ENCODE measurements around the gene IVD.

Gene IVD

DNA sequence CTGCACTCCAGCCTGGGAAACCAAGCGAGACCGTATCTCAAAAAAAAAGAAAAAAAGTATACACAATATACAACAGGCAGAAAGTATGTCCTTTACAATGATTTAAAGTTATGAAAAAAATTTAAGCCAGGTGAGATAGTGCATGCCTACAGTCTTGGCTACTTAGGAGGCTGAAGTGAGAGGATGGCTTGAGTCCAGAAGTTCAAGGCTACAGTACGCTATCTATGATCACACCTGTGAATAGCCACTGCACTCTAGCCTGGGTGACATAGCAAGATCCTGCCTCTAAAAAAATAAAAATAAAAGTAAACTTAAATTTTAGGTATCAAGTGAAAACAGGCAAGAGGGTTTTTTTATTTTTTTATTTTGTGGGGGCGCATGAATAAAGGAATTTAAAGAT lies 26.2 kb upstream of the IVD start:
- DNase-seq = no peak

DNA sequence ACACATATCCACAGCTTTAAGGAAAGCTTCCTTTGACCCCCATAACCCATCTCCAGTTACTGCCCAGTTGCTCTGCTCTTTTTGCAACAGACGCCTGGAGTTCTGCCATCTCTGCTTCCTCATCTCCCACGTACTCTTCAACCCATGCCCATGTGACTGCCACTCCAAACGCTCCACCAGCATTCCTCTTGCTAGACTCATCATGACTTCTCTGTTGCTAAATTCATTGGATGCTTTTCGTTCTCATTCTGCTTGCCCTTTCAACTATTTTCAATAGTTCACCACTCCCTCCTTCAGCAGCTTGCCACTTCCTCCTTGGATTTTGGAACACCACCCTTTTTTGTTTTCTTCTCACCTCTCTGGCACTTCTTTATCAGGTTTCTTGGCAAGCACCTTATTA lies 25.7 kb upstream of the IVD start:
- no peak for DNase-seq

GRCh38 chr15:40380636-40381035 lies 25.0 kb upstream of the IVD start:
- no peak for DNase-seq

DNA sequence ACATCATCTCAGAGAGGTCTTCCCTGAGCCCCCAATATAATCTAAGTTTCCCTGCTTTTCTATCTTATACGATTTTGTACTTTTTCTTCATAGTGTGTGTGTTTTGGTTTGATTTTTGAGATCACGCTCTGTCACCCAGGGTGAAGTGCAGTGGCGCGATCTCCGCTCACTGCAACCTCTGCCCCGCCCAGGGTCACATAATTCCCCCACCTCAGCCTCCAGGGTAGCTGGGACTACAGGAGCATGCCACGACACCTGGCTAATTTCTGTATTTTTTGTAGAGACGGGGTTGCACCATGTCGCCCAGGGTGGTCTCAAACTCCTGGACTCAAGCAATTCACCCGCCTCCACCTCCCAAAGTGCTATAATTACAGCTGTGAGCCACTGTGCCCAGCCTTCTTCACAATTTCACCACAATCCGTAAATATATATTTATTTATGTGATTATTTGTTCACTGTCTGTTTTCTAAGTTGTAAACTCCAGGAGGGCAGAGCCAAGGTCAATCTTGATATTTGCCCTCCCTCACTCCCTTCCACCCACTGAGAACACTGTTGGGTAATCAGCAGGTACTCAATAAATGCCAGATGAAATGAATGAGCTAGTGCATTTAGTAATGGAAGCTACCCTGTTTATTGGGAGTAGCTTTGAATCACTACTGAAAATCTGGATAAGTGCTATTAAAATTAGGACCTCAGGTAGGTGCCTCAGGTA lies 23.6 kb upstream of the IVD start:
- no peak for DNase-seq

GRCh38 chr15:40382580-40383456 lies 22.8 kb upstream of the IVD start, which contains the start of gene KNSTRN:
Gene KNSTRN, plus strand, starts transcription at chr15:40382721. Its CDS starts 115 bp downstream, at chr15:40382836.
- peak; percentile 94 to 95 for DNase-seq

DNA sequence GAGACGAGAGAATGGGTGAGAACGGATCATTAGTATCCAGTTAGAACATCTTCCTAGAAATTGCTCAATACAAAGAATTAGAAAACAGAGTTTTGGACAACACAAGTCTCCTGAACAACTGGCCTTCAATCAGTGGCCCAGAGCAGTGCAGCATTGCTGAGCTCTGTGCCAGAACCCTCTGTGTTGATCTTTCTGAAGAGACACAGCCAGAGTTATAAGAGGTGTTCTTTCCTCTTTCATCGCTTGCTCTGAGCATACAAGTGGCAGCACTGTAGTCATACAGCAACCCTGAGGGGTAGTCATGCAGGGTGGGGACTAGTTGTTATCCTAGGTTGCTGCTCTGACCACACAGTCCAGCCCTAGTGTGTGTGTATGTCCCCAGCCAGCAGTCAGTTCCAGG lies 19.1 kb upstream of the IVD start:
- DNase-seq = no peak

- no peak for DNase-seq
These were observed 16.4 kb upstream of the IVD start for GRCh38 chr15:40388941-40389823.

DNA sequence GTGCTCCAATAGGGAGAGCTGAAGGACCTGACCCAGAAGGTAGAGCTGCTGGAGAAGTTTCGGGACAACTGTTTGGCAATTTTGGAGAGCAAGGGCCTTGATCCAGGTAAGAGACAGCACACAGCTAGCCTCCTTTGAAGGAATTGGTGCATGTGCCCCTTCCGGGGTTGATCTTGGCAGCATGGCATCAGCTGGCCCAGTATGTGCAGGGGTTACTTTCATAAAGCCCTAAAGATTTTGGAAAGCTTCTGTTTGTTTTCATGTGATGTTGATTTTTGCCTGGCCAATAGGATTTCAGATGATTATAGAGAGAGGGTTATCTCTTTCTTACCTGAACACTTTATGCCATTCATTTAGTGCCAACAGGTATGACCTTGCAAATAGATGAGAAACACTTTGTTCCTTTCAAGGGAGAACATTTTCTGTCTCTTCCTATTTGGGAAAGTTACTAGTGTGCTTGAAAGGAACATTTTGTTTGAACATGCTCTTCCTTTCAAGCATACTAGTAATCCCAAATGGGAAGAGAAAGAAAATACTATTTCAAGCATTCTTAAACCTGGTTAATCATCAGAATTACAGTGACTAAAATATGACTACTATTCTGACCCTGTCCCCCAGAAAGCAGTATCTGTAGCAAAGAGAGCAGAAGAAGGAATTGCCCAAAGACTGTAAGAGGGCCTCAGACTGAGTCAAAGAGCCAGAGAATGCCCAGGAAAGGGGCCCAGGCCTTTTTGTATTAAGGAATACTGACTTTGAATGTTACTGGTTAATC lies 15.6 kb upstream of the IVD start:
- no peak for DNase-seq

DNA sequence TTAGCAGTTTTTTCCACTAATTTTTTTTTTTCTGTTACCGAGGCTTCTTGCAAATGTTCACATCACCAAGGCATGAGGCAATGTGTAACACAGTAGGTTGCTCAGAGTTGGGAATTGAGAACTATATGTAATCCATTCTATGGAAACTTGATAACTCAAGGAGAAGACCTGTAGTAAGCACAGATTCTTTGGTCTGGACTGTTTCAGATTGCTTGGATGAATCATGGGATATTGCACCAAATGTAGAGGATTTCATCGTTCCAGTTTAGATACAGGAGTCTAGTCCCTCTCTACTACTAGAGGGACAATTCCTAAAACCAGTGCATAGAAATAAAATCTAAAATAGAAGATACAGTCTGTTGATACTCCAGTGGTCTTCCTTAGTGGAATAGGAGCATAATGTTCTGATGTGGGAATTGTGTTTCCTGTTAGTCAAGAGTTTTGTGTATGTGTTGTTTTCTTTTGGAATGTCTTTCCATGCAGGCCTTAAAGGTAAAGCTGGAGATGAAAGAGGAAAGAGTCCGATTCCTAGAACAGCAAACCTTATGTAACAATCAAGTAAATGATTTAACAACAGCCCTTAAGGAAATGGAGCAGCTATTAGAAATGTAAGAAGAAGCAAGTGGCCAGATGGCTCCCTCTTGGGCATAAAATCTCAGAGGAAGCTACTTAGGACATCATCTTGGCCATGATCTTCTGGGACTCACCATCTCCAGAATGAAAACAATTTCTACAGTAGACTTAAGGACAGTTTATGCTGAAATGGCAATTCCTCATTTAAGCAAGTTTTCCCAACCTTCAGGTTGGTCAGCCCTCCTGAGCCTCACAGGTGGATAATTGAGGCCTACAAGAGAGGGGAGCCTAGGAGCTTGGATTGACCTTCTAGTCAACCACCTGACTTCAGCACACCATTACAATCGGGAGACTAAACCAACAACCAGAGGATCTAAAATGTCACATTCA lies 12.3 kb upstream of the IVD start:
- no peak for DNase-seq

DNA sequence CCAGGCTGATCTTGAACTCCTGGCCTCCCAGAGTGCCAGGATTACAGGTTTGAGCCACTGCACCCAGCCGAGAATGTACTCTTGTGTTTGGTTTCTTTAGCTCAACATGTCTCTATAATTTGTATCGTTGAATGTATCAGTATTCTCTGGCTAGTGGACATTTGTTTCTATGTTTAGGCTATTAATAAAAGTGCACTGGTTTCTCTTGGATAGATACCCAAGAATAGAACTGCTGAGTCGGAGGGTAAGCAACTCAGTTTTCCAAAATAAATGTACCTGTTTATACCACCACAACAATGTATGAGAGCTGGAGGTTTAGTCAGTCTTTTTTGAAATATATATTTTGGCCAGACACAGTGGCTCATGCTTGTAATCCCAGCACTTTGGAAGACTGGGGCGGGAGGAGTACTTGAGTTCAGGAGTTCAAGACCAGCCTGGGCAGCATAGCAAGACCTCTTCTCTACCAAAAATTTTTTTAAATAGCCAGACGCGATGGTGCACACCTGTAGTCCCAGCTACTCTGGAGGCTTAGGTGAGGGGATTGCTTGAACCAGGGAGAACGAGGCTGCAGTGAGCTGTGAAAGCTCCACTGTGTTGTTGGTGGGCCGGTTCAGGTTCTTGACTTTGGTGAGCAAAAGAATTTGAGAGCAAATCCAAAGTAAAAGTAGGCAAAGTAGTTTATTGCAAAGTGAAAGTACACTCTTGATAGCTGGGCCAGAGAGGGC lies 7.7 kb upstream of the IVD start:
- no peak for DNase-seq

GRCh38 chr15:40398413-40398873 lies 7.2 kb upstream of the IVD start:
- DNase-seq = no peak

DNA sequence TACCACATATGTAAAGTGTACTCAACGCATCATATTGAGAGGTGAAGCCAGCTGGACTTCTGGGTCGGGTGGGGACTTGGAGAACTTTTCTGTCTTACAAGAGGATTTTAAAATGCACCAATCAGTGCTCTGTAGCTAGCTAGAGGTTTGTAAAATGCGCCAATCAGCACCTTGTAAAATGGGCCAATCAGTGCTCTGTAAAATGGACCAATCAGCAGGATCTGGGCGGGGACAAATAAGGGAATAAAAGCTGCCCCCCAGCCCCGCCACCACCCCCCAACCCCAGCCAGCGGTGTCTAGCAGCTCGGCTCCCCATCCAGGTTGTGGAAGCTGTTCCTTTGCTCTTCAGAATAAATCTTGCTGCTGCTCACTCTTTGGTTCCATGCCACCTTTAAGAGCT lies 6.2 kb upstream of the IVD start:
- DNase-seq = no peak

GRCh38 chr15:40407330-40407990 lies 1.9 kb downstream of the IVD start:
- no peak for DNase-seq

GRCh38 chr15:40409366-40409765 lies 3.8 kb downstream of the IVD start:
- DNase-seq = no peak

DNA sequence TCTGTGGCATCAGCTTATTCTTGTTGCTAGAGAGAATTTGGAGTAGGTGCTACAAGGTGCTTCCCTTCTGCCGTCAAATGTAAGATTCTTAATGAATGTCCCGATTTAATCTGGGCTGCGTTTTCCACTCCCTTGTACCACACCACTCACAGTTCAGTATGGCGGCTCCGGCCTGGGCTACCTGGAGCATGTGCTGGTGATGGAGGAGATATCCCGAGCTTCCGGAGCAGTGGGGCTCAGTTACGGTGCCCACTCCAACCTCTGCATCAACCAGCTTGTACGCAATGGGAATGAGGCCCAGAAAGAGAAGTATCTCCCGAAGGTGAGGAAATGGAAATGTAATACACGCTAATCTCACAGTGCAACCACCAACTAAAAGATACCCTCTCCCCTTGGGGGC lies 4.9 kb downstream of the IVD start:
- DNase-seq = no peak

DNA sequence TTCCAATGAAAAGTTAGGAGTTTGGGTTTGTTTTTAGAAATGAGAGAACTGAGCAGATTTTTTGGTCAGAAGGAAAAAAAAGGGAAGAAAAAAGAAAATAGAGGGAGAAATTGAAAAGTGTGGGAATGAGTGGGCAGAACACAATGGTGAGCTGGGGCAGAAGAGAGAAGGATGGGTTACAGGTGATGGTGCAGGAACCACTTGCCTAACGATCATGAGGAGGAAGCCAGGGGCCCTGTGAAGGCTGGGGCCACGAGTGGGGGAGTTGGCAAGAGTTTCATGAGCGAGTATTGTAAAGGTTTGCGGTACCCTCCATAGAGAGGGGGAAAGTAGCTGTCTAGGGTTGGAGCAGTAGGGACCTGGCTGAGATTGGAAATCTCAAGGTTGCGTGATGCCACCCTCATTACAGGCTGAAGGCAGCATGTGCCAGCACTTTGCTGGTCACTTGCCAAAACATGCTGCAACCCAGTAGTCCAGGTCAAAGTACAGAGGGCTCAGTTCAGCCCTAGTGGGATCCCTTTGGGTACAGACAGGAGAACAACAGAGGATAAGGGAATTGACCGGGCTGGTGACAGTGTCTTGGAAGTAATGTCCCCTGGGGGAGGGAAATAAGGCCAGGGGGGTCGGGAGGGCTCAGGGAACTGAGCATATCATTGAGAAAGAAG lies 6.6 kb downstream of the IVD start:
- DNase-seq = no peak

DNA sequence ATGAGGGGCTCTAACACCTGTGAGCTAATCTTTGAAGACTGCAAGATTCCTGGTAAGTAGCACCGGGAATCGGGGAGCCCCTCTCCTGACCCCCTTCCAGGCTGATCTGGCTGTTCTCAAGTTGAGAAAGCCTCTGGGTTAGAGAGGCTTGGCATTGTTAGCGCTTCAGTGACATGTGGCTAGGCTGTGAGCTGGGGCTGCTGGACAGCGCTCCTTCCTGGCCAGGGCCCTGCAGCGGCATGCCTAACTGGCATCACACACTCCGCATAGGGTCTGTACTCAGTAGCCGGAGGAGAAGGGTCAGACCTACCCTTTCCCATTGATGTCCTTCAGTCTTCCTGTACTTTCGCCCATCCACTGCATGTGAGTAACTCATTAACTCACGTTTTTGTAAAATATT lies 7.4 kb downstream of the IVD start:
- DNase-seq = no peak

- no peak for DNase-seq
These were observed 9.2 kb downstream of the IVD start for GRCh38 chr15:40414816-40415215.

GRCh38 chr15:40415226-40415625 lies 9.6 kb downstream of the IVD start:
- DNase-seq = no peak

All from SHP77 (cell line).